K562 (cell line): Measurements from ENCODE around the gene SLC11A1. TPM values are rescaled to one million over a fixed set of nuclear protein-coding genes. Genes with fewer than 3 reads are reported as not detected.

Source experiments
- BRF1 ChIP-seq: IDR thresholded peaks from 3 replicates; pipeline ENCODE4 v1.6.1; 2011; ENCODE audit warnings: borderline replicate concordance, mild to moderate bottlenecking; ENCODE audit not compliant: insufficient read length; ENCODE audit errors: extremely low read depth
- ELF1 ChIP-seq: fragments of 200-800 bp; sonication (Bioruptor generic); IDR thresholded peaks from 2 replicates; pipeline ENCODE4 v1.6.1; 2016; ENCODE audit warnings: missing genetic modification characterization, missing compliant biosample characterization
- EP300 ChIP-seq: IDR thresholded peaks from 2 replicates; pipeline ENCODE4 v1.6.1; 2012; ENCODE audit warnings: low read length, improper control_type of control experiment
- GABPB1 ChIP-seq: sonication (generic); formaldehyde crosslinking; IDR thresholded peaks from 2 replicates; pipeline ENCODE4 v1.8.0; 2022; ENCODE audit warnings: mild to moderate bottlenecking, missing genetic modification reagents
- HDAC1 ChIP-seq, 2 experiments: fragments of 450-650 bp; IDR thresholded peaks; 2 replicates each; pipeline ENCODE4 v1.6.1; 2016 to 2017; ENCODE audit warnings: inconsistent platforms in 1 of 2, mild to moderate bottlenecking in 1 of 2, moderate library complexity in 1 of 2
- MAFG ChIP-seq: fragments of 450-650 bp; conservative IDR thresholded peaks from 2 replicates; pipeline ENCODE4 v1.6.1; 2016; ENCODE audit warnings: missing genetic modification characterization, missing compliant biosample characterization
- MTA1 ChIP-seq: fragments of 450-650 bp; IDR thresholded peaks from 2 replicates; pipeline ENCODE4 v1.6.1; 2017; ENCODE audit warnings: borderline replicate concordance
- NCOR1 ChIP-seq: fragments of 450-650 bp; IDR thresholded peaks from 2 replicates; pipeline ENCODE4 v1.6.1; 2016; ENCODE audit warnings: mild to moderate bottlenecking, moderate library complexity
- RB1 ChIP-seq: fragments of 450-650 bp; IDR thresholded peaks from 2 replicates; pipeline ENCODE4 v1.6.1; 2017; ENCODE audit warnings: low read depth, mild to moderate bottlenecking
- TAF7 ChIP-seq: fragments of 450-650 bp; IDR thresholded peaks from 2 replicates; pipeline ENCODE4 v1.6.1; 2016; ENCODE audit warnings: missing genetic modification characterization, missing compliant biosample characterization
- TSC22D4 ChIP-seq: fragments of 450-650 bp; IDR thresholded peaks from 2 replicates; pipeline ENCODE4 v1.6.1; 2016; ENCODE audit warnings: missing genetic modification characterization, missing biosample characterization, control low read depth
- ZNF140 ChIP-seq: fragments of 250-450 bp; sonication (Bioruptor Pico); IDR thresholded peaks from 2 replicates; pipeline ENCODE4 v1.8.0; 2021; ENCODE audit warnings: moderate library complexity, mild to moderate bottlenecking, inconsistent platforms
- ZNF41 ChIP-seq: fragments of 250-450 bp; sonication (Bioruptor Pico); conservative IDR thresholded peaks from 2 replicates; pipeline ENCODE4 v1.4.0; 2020; ENCODE audit warnings: mild to moderate bottlenecking
- ZNF76 ChIP-seq: fragments of 250-450 bp; sonication (Bioruptor Pico); IDR thresholded peaks from 2 replicates; pipeline ENCODE4 v1.4.0; 2020; ENCODE audit warnings: mild to moderate bottlenecking, moderate library complexity, borderline replicate concordance
- polyA plus RNA-seq, 8 experiments: library from polyadenylated mRNA; depleted of rRNA in 4 of 8; stranded (reverse) in 5 of 8; unstranded in 3 of 8; fragments of >200 nt; fragmentation: Nextera tagmentation in 2 of 8; fragmentation: Illumina TruSeq in 1 of 8; extraction: Ambion mirVana in 2 of 8; extraction: Trizol in 1 of 8; gene quantifications; 2 replicates each; pipeline versions ENCODE4 v1.2.1 to v1.2.3, GENCODE V29; 2011 to 2014; ENCODE audit warnings: inconsistent platforms in 1 of 8, missing spikeins in 1 of 8
- total RNA-seq, 7 experiments: library from RNA; depleted of rRNA in 6 of 7; stranded (reverse); fragments of >200 nt in 6 of 7; fragmentation: Illumina TruSeq in 2 of 7; extraction: Trizol in 2 of 7; gene quantifications; 2 replicates each; pipeline versions ENCODE4 v1.2.1 to v1.2.3, GENCODE V29; 2011 to 2021; ENCODE audit warnings: low replicate concordance in 1 of 7
- TF ChIP-seq, protein P1 (sequence below): fragments of 450-650 bp; IDR thresholded peaks from 2 replicates; pipeline ENCODE4 v1.6.1; 2016; ENCODE audit warnings: mild to moderate bottlenecking, moderate library complexity
- TF ChIP-seq, protein P2 (sequence below): fragments of 450-650 bp; formaldehyde crosslinking; IDR thresholded peaks from 2 replicates; pipeline ENCODE4 v1.4.0; 2020; ENCODE audit warnings: mild to moderate bottlenecking, moderate library complexity

SLC11A1 gene
- total and polyA plus RNA-seq, 9 of the 15 experiments (the other 6 are each of a cell fraction or from before 2014, with no cell fraction given): 0.35 to 1.6 (median 0.65) TPM

DNA sequence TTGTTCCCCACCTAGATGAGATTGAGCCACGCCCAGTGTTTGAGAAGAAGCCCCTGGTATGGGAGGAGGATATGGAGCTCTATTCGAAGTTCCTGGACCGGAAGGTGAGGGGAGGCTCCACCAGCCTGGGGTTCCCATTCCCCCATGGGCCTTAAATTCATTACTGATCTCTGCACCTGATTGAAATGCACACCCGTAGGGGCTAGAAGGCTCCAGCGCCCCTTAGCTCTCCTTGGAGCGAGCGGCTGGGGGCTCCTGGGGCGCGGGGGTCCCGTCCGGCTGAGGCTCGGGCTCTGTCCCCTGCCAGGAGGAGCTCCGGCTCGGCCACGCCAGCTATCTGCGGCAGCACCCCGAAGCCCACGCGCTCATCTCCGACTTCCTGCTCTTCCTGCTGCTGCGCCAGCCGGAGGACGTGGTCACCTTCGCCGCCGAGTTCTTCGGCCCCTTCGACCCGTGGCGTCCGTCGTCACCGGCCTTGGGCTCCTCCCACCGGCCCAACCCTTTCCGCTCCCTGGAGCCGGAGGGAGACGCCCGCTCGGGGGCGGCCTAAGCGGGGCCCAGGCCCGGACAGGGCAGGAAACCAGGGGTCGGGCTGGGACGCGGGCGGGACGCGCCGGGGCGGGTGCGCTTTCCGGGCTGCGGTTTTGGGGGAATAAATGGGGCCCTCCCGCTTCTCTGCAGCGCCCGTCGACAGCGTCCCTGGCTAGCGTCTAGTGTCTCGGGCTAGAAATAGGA is 14.5 kb upstream of the SLC11A1 start (continued):
- TF ChIP-seq, protein P1, sequence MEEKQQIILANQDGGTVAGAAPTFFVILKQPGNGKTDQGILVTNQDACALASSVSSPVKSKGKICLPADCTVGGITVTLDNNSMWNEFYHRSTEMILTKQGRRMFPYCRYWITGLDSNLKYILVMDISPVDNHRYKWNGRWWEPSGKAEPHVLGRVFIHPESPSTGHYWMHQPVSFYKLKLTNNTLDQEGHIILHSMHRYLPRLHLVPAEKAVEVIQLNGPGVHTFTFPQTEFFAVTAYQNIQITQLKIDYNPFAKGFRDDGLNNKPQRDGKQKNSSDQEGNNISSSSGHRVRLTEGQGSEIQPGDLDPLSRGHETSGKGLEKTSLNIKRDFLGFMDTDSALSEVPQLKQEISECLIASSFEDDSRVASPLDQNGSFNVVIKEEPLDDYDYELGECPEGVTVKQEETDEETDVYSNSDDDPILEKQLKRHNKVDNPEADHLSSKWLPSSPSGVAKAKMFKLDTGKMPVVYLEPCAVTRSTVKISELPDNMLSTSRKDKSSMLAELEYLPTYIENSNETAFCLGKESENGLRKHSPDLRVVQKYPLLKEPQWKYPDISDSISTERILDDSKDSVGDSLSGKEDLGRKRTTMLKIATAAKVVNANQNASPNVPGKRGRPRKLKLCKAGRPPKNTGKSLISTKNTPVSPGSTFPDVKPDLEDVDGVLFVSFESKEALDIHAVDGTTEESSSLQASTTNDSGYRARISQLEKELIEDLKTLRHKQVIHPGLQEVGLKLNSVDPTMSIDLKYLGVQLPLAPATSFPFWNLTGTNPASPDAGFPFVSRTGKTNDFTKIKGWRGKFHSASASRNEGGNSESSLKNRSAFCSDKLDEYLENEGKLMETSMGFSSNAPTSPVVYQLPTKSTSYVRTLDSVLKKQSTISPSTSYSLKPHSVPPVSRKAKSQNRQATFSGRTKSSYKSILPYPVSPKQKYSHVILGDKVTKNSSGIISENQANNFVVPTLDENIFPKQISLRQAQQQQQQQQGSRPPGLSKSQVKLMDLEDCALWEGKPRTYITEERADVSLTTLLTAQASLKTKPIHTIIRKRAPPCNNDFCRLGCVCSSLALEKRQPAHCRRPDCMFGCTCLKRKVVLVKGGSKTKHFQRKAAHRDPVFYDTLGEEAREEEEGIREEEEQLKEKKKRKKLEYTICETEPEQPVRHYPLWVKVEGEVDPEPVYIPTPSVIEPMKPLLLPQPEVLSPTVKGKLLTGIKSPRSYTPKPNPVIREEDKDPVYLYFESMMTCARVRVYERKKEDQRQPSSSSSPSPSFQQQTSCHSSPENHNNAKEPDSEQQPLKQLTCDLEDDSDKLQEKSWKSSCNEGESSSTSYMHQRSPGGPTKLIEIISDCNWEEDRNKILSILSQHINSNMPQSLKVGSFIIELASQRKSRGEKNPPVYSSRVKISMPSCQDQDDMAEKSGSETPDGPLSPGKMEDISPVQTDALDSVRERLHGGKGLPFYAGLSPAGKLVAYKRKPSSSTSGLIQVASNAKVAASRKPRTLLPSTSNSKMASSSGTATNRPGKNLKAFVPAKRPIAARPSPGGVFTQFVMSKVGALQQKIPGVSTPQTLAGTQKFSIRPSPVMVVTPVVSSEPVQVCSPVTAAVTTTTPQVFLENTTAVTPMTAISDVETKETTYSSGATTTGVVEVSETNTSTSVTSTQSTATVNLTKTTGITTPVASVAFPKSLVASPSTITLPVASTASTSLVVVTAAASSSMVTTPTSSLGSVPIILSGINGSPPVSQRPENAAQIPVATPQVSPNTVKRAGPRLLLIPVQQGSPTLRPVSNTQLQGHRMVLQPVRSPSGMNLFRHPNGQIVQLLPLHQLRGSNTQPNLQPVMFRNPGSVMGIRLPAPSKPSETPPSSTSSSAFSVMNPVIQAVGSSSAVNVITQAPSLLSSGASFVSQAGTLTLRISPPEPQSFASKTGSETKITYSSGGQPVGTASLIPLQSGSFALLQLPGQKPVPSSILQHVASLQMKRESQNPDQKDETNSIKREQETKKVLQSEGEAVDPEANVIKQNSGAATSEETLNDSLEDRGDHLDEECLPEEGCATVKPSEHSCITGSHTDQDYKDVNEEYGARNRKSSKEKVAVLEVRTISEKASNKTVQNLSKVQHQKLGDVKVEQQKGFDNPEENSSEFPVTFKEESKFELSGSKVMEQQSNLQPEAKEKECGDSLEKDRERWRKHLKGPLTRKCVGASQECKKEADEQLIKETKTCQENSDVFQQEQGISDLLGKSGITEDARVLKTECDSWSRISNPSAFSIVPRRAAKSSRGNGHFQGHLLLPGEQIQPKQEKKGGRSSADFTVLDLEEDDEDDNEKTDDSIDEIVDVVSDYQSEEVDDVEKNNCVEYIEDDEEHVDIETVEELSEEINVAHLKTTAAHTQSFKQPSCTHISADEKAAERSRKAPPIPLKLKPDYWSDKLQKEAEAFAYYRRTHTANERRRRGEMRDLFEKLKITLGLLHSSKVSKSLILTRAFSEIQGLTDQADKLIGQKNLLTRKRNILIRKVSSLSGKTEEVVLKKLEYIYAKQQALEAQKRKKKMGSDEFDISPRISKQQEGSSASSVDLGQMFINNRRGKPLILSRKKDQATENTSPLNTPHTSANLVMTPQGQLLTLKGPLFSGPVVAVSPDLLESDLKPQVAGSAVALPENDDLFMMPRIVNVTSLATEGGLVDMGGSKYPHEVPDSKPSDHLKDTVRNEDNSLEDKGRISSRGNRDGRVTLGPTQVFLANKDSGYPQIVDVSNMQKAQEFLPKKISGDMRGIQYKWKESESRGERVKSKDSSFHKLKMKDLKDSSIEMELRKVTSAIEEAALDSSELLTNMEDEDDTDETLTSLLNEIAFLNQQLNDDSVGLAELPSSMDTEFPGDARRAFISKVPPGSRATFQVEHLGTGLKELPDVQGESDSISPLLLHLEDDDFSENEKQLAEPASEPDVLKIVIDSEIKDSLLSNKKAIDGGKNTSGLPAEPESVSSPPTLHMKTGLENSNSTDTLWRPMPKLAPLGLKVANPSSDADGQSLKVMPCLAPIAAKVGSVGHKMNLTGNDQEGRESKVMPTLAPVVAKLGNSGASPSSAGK: peak; percentile 66
- no peak for TF ChIP-seq MAFG (tag)
- no peak for TF ChIP-seq ZNF41 (CRISPR knock-in tag)
- TF ChIP-seq ZNF140: no peak
- TF ChIP-seq TAF7 (tag): no peak
- no peak; the same call in none of the 2 replicates for TF ChIP-seq GABPB1 (CRISPR knock-in tag)
- peak; percentile 61; the same call in 1 of the 2 replicates for TF ChIP-seq ELF1 (tag)
- no peak for TF ChIP-seq ZNF76 (CRISPR knock-in tag)
- no peak for TF ChIP-seq MTA1
- 0 out of 2 replicates have a peak, but pooled peaks have one; percentile 10 for TF ChIP-seq EP300
- TF ChIP-seq BRF1: no peak
- peak; percentile 62; the same call in 1 of the 2 replicates for TF ChIP-seq RB1
- no peak for TF ChIP-seq TSC22D4
- TF ChIP-seq NCOR1: peak; percentile 20; the same call in 1 of the 2 replicates
- TF ChIP-seq, protein P2, sequence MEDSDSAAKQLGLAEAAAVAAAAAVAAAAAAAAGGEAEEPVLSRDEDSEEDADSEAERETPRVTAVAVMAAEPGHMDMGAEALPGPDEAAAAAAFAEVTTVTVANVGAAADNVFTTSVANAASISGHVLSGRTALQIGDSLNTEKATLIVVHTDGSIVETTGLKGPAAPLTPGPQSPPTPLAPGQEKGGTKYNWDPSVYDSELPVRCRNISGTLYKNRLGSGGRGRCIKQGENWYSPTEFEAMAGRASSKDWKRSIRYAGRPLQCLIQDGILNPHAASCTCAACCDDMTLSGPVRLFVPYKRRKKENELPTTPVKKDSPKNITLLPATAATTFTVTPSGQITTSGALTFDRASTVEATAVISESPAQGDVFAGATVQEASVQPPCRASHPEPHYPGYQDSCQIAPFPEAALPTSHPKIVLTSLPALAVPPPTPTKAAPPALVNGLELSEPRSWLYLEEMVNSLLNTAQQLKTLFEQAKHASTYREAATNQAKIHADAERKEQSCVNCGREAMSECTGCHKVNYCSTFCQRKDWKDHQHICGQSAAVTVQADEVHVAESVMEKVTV (CRISPR knock-in tag): no peak
- no peak for TF ChIP-seq HDAC1 (IDR thresholded peaks at IDR 0.05)
